H1 (cell line): ENCODE measurements around the gene HMOX2. TPM values are rescaled to one million over a fixed set of nuclear protein-coding genes. Genes with fewer than 3 reads are reported as not detected.

Experiments used
- CHD7 ChIP-seq: fragments of 300-600 bp; sonication (generic); IDR thresholded peaks from 2 replicates; pipeline ENCODE4 v1.7.1; 2012; ENCODE audit warnings: low read length, moderate library complexity, mild to moderate bottlenecking, inconsistent platforms; ENCODE audit not compliant: insufficient replicate concordance
- polyA plus RNA-seq, 7 experiments: library from polyadenylated mRNA; depleted of rRNA in 3 of 7; stranded (reverse) in 5 of 7; unstranded in 2 of 7; fragments of >200 nt in 5 of 7; fragments of 200-250 nt in 2 of 7; gene quantifications; 1 replicate in 5 of 7; 2 replicates in 1 of 7; 4 replicates in 1 of 7; pipeline versions ENCODE4 v1.2.1 to v1.2.3, GENCODE V29; 2011 to 2013; ENCODE audit warnings: missing spikeins in 2 of 7, mixed read lengths in 2 of 7
- total RNA-seq: library from RNA; stranded (reverse); fragmentation: NEBNext Ultra II Directional; extraction: Animal tissue kit (Norgen Biotek cat#: 25700); gene quantifications from 2 replicates; pipeline ENCODE4 v1.2.1, GENCODE V29; 2021

The HMOX2 gene
- total and polyA plus RNA-seq, 2 of the 8 experiments (the other 6 are each of a cell fraction or from before 2014, with no cell fraction given) = 36.5 to 48.4 TPM

DNA sequence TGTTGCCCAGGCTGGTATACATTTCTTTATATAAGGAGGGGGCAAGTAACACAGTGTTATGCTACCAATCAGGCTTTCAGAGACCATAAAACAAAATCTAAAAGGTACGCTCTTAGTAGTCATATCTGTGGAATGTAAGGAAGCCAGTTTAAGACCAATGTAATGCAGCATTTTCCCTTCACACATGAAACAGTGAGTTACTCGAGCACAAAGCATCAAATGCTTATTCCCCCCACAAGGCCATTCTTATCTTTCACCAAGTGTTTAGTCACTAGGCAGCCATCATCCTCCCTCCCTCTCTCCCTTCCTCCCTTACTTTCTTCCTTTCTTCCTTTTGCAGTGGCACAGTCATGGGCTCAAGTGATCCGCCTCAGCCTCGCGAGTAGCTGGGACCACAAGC is 12.8 kb downstream of the HMOX2 start (continued):
- no peak for TF ChIP-seq CHD7
- TF ChIP-seq, all 59 proteins: peak for 0
